ENCODE measurements around the gene SP100.
"Not testable (repeated sequence)": the region's sequence is repeated elsewhere in the genome, so short reads cannot be mapped to it uniquely, and the experiment has no call there.

The SP100 gene

DNA sequence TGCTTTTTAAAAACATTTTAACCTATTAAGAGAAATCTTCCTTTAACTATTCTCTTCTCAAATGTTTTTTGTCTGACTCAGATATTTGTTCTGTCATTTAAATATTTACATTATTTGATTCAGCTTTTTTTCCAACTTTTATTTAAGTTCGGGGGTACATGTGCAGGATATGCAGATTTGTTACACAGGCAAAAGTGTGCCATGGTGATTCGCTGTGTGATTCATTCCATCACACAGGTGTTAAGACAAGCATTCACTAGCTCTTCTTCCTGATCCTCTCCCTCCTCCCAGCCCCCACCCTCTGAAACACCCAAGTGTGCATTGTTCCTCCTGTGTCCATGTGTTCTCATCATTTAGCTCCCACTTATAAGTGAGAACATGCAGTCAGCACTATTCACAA lies 19.4 kb downstream of the SP100 start:
- H3K4me1 Mint-ChIP-seq = peaks cover 67% of the 10 kb centered on the region
- H3K27ac Mint-ChIP-seq = peak overlapping the region; percentile 92
- peaks cover 5% of the 10 kb centered on the region for H3K9me3 Mint-ChIP-seq
- H3K36me3 Mint-ChIP-seq = peaks cover 46% of the 10 kb centered on the region
- H3K4me3 Mint-ChIP-seq = peak overlapping the region; percentile 30
- no peaks in the 10 kb centered on the region for H3K27me3 Mint-ChIP-seq

DNA sequence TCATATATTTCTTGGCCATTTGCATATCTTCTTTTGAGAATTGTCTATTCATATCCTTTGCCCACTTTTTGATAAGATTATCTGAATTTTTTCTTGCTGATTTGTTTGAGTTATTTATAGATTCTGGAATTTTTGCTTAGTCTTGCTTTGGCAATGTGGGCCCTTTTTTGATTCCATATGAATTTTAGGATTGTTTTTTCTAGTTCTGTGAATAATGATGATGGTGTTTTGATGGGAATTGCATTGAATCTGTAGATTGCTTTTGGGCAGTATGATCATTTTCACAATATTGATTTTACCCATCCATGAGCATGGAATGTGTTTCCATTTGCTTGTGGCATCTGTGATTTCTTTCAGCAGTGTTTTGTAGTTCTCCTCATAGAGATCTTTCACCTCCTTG lies 23.1 kb downstream of the SP100 start:
- peak overlapping the region; percentile 91 for H3K4me3 Mint-ChIP-seq
- peak overlapping the region; percentile 98 for H3K27ac Mint-ChIP-seq
- peaks cover 38% of the 10 kb centered on the region for H3K36me3 Mint-ChIP-seq
- H3K4me1 Mint-ChIP-seq = peaks cover 75% of the 10 kb centered on the region
- H3K9me3 Mint-ChIP-seq, H3K27me3 Mint-ChIP-seq: not testable (repeated sequence)

DNA sequence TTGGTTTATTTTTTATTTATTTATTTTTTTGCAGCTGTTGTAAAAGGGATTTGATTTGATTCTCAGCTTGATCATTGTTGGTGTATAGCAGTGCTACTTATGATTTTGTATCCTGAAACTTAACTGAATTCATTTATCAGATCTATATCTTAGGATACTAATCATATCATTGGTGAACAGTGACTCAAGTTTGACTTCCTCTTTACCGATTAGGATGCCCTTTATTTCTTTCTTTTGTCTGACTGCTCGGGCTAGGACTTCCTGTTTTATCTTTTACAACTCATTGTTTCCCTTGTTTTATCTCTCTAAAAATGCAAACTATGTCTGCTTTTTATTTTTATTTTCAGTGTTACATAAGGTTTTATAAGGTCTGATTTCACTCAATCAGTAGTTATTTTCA lies 23.6 kb downstream of the SP100 start:
- Mint-ChIP-seq H3K27me3 (no peaks in the 10 kb centered on the region), H3K4me1 (peaks cover 74% of the 10 kb centered on the region), H3K9me3 (peaks cover 5% of the 10 kb centered on the region), H3K36me3 (peaks cover 37% of the 10 kb centered on the region), H3K27ac (peak overlapping the region; percentile 98), H3K4me3 (peak overlapping the region; percentile 91)

DNA sequence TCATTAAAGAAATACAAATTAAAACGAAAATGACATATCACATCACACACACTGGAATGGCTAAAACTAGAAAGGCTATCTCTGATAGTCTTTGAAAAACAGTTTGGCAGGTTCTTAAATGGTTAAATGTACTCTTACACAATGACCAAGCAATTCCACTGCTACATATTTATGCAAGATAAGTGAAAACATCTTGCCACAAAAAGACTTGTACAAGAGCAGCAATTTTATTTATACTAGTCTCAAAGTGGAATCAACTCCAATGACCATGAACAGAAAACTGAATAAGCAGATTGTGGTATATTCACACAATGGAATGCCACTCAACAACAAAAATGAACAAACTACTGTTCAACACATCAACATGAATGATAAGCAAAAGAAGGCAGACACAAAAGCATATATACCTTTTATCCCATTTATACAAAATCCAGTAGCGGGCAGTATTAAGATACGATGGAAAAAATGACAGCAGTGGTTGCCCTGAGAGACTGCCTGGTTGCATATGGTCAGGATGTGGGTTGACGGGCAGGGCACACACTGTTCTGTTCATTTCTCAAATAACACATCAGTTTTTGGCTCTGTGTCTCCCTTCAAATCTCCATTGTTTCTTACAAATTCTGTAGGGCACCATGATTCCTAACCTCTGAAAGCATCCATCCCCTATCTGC lies 25.4 kb downstream of the SP100 start:
- H3K27ac Mint-ChIP-seq = peak overlapping the region; percentile 92
- peaks cover 3% of the 10 kb centered on the region for H3K9me3 Mint-ChIP-seq
- H3K4me3 Mint-ChIP-seq = peak overlapping the region; percentile 61
- peaks cover 69% of the 10 kb centered on the region for H3K4me1 Mint-ChIP-seq
- H3K36me3 Mint-ChIP-seq = peaks cover 34% of the 10 kb centered on the region
- no peaks in the 10 kb centered on the region for H3K27me3 Mint-ChIP-seq

DNA sequence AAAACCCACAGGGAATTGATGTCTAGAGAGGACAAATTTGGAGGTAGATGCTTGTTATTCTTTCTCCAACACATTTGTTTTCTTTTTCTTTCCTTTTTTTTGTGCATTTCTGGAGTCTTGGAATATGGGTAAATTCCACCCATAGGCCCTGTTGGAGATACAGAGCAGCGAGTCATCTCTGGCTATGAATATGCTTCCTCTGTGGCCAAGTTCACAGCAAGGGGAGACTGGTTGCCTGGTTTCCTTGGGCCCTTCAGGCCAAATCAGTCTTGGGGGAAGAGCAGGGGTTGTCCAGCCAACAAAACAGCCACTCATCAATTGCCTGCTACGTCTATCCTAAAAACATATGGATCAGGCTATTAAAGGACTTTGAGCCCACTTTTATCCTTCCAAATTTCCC lies 27.5 kb downstream of the SP100 start:
- no peaks in the 10 kb centered on the region for H3K27me3 Mint-ChIP-seq
- H3K36me3 Mint-ChIP-seq = peaks cover 44% of the 10 kb centered on the region
- peak overlapping the region; percentile 15 for H3K27ac Mint-ChIP-seq
- no peak overlapping the region for H3K4me3 Mint-ChIP-seq
- no peaks in the 10 kb centered on the region for H3K9me3 Mint-ChIP-seq
- peaks cover 84% of the 10 kb centered on the region for H3K4me1 Mint-ChIP-seq

DNA sequence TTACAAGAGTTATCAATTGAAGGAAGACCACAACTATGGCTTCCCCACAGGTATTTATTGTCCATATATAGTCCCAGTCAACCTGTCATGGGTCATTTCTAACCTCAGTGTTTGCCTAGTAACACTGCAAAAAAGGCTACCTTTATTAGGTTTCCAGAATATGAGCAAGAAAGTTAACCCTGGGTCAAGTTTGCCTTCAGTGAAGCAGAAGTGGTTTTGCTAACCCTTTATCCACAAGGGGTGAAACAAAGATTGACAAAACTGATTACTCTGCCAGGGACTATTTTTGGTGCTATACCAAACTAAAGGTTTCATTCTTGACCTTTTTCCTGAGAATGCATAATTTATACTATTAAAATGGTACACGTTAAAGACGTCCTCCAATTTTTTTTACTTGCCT lies 28.8 kb downstream of the SP100 start:
- Mint-ChIP-seq H3K4me1 (peaks cover 83% of the 10 kb centered on the region), H3K27me3 (no peaks in the 10 kb centered on the region), H3K27ac (no peak overlapping the region), H3K9me3 (no peaks in the 10 kb centered on the region), H3K4me3 (no peak overlapping the region), H3K36me3 (peaks cover 46% of the 10 kb centered on the region)

DNA sequence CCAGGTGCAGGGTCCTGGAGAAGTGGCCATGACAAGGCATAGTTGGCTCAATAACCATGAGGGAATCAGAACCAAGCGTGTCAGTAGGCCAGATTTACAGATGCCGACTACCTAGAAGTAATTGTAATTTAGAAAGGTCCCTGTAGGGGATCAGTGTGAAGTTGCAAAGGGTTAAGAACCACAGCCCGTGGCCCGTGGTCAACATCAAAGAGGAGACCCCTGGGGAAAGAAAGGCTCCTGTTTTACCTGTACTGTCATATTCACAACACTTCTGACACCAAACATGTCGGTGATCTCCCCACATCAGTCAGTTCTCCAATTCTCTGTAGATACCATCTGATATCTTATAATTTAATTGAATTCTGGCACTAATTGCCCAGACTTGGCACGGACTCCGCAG lies 31.0 kb downstream of the SP100 start:
- Mint-ChIP-seq H3K27ac (peak overlapping the region; percentile 90), H3K4me1 (peaks cover 78% of the 10 kb centered on the region), H3K36me3 (peaks cover 52% of the 10 kb centered on the region), H3K27me3 (no peaks in the 10 kb centered on the region), H3K4me3 (no peak overlapping the region), H3K9me3 (no peaks in the 10 kb centered on the region)

DNA sequence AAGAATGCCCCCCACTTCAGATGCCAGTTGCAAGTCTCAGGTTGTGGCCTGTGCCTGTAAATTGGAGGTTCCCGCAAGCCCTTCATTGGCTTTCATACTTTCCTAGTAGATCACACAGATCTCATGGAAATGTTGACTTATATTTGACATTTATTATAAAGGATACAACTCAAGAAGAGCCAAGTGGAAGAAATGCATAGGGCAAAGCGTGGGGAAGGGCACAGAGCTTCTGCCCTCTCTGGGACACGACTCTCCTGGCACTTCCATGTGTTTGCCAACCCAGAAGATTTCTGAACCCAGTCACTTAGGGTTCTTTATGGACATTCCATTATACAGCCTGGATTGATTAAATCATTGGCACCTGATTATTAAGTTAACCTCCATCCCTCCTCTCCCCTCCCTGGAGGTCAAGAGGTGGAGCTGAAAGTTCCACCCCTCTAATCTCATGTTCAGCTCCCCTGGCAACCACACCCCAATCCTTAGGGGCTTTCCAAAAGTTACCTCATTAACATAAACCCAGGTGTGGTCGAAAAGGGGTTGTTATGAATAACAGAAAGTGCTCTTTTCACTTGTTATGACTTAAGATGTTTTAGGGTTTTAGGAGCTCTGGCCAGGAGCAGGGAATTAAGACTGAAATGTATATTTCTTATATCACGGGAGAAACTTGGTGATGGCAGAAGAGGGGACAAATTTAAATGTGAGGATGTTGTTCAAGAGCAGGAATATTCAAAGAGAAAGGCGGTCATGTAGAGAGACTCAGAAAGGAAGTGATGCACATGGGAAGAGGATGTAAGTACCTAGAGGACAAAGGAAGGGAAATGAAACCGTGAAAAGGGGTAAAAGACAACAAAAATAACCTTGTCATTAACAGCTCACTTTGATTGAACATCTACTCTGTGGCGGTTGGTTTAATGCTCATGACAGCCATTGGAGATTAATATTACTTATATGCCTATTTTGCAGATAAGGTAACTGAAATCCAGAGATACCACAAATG lies 31.8 kb downstream of the SP100 start:
- peak overlapping the region; percentile 78 for H3K4me3 Mint-ChIP-seq
- H3K36me3 Mint-ChIP-seq = peaks cover 54% of the 10 kb centered on the region
- H3K4me1 Mint-ChIP-seq = peaks cover 74% of the 10 kb centered on the region
- peak overlapping the region; percentile 93 for H3K27ac Mint-ChIP-seq
- no peaks in the 10 kb centered on the region for H3K9me3 Mint-ChIP-seq
- no peaks in the 10 kb centered on the region for H3K27me3 Mint-ChIP-seq

DNA sequence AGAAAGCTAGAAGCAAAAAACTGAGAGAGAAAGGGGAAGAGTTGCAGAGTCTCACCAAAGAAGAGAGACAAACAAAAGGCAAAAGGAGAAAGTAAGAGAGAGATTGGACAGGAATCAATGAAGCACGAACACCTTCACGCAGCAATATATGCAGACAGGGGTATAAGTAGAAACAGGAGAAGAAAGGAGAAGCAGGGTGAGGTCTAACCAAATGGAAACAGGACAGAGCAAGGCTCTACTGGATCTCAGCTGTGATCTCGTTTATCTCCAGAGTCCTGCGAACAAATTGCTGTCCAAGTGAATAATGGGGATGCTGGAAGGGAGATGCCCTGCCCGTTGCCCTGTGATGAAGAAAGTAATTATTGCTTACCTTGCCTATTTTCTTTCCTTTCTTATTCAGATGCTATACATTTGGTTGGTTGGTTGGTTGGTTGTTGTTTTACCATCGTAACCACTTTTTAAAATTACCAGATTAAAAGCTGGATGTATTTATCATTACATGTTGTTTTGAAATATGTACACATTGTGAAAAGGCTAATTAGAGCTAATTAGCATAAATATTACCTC lies 34.0 kb downstream of the SP100 start:
- no peaks in the 10 kb centered on the region for H3K27me3 Mint-ChIP-seq
- no peak overlapping the region for H3K4me3 Mint-ChIP-seq
- peaks cover 63% of the 10 kb centered on the region for H3K36me3 Mint-ChIP-seq
- no peak overlapping the region for H3K27ac Mint-ChIP-seq
- no peaks in the 10 kb centered on the region for H3K9me3 Mint-ChIP-seq
- H3K4me1 Mint-ChIP-seq = peaks cover 81% of the 10 kb centered on the region

DNA sequence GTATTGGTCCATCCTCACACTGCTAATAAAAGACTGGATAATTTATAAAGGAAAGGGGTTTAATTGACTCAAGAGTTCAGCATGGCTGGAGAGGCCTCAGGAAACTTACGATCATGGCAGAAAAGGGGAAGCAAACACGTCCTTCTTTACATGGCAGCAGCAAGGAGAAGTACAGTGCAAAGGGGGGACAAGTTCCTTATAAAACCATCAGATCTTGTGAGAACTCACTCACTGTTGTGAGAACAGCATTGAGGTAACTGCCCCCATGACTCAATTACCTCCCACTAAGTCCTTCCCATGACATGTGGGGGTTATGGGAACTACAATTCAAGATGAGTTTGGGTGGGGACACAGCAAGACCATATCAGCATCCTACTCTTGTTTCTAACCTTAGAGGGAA lies 37.0 kb downstream of the SP100 start:
- Mint-ChIP-seq H3K4me3 (no peak overlapping the region), H3K27me3 (no peaks in the 10 kb centered on the region), H3K4me1 (peaks cover 84% of the 10 kb centered on the region), H3K27ac (peak overlapping the region; percentile 42), H3K9me3 (peaks cover 8% of the 10 kb centered on the region), H3K36me3 (peaks cover 63% of the 10 kb centered on the region)

DNA sequence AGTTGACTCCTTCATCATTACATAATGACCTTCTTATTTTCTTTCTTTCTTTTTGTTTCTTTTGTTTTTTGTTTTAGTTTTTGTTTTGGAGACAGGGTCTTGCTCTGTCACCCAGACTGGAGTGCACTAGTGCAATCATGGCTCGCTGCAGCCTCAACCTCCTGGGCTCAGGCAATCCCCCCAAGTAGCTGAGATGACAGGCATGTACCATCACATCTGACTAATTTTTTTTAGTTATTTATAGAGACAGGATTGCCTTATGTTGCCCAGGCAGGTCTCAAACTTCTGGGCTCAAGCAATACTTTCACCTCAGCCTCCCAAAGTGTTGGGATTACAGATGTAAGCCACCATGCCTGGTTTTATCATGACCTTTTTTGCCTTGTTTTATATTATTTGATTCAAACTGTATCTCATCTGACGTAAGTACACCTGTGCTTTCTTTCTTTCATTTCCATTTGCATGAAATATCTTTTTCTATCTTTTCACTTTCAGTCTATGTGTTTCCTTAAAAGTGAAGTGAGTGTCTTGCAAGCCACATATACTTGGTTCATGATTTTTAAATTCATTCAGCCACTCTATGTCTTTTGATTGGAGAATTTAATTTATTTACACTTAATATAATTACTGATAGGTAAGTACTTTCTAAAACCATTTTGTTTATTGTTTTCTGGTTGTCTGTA lies 39.1 kb downstream of the SP100 start:
- peak overlapping the region; percentile 52 for H3K27ac Mint-ChIP-seq
- H3K9me3 Mint-ChIP-seq = peaks cover 8% of the 10 kb centered on the region
- H3K4me1 Mint-ChIP-seq = peaks cover 88% of the 10 kb centered on the region
- no peak overlapping the region for H3K4me3 Mint-ChIP-seq
- H3K27me3 Mint-ChIP-seq = no peaks in the 10 kb centered on the region
- H3K36me3 Mint-ChIP-seq = peaks cover 68% of the 10 kb centered on the region

DNA sequence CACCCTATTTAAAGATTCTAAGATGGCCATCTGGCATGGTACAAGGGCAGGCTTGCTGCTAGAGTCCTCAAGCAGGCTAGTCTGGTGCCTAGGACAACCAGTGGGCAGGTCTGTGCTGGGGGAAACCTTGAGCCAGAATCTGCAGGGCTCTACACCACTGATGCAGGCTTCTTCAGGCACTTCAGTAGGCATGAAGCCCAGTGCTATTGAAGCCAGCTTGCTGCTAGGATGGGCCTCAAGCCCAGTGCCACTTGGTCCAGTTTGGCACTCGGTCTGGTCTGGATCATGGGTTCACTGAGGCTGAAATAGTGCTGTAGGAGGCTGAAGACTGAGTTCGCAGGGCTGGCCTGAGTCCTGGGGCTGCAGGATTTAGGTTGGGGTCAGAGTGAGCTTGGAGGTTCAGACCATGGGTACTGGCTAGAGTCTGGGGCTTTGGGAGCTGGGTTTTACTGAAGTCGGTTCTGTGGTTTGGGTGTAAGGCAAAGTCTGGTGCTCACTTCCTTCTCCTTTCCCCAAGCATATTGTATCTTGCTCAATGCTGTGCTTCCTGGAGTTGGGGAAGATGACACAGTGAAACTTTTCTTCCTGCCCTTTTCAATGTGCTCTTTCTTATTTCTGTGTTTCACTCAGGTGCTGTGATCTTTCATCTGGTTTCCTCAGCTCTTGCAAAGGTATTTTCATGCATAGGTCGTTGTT lies 41.2 kb downstream of the SP100 start:
- H3K27ac Mint-ChIP-seq = peak overlapping the region; percentile 82
- H3K27me3 Mint-ChIP-seq = no peaks in the 10 kb centered on the region
- H3K4me1 Mint-ChIP-seq = peaks cover 77% of the 10 kb centered on the region
- H3K9me3 Mint-ChIP-seq = peaks cover 8% of the 10 kb centered on the region
- no peak overlapping the region for H3K4me3 Mint-ChIP-seq
- H3K36me3 Mint-ChIP-seq = peaks cover 64% of the 10 kb centered on the region

DNA sequence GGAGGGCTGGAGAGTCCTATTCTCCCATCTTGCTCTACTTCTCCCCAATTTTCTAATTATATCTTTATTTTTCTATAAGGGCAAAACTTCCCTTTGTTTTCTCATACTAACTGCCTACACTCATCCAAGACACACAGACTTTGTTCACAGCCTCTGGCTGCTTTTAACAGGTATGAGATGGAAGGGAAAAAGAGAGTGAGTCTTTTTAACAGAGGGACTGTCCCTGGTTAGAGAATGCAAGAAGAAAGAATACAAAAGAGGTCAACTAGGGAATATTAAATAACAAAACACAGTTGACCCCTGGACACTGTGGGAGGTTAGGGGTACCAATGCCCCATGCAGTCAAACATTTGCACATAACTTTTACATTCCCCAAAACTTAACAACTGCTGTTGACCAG lies 41.8 kb downstream of the SP100 start:
- Mint-ChIP-seq H3K36me3 (peaks cover 63% of the 10 kb centered on the region), H3K27me3 (no peaks in the 10 kb centered on the region), H3K27ac (peak overlapping the region; percentile 82), H3K9me3 (peaks cover 8% of the 10 kb centered on the region), H3K4me1 (peaks cover 73% of the 10 kb centered on the region), H3K4me3 (no peak overlapping the region)

DNA sequence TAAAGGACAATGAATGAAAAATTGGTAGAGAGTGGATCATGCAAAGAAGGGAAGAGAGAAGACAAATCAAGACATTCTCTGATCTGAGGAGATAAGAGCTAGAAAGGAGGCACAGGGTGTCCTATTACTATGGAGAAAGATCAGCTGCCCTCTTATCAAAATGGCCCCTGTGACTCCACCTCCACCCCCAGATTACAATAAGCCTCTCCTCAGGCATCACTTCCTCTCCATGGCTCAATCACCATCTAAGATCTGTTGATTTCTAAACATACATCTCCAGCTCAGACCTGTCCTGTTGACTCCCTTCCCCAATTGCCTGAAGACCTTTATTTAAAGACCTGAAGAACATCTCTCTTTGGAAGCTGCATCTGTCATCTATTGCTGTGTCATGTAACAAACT lies 43.2 kb downstream of the SP100 start:
- Mint-ChIP-seq H3K27me3 (no peaks in the 10 kb centered on the region), H3K36me3 (peaks cover 58% of the 10 kb centered on the region), H3K4me3 (no peak overlapping the region), H3K9me3 (peaks cover 8% of the 10 kb centered on the region), H3K27ac (peak overlapping the region; percentile 78), H3K4me1 (peaks cover 58% of the 10 kb centered on the region)

DNA sequence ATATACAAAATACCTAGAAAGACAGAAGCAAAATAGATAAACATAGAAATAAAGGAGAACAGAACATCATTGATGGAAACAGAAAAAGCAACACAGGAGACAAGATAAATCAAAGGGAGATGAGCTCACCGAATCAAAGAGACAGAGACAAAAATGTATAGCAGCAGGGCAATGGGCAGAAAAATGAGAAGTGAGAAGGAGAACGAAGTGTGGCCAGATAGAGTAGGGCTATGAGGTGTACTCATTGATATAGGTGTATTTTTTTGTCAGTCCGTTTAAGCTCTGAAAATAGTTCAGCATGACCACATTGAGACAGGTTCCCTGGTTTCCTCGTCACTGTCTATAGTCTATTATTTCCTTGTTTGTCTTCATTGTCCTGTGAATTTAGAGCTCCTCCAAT lies 55.1 kb downstream of the SP100 start:
- H3K27ac Mint-ChIP-seq = peak overlapping the region; percentile 81
- no peaks in the 10 kb centered on the region for H3K27me3 Mint-ChIP-seq
- H3K36me3 Mint-ChIP-seq = peaks cover 50% of the 10 kb centered on the region
- no peaks in the 10 kb centered on the region for H3K9me3 Mint-ChIP-seq
- H3K4me1 Mint-ChIP-seq = peaks cover 52% of the 10 kb centered on the region
- no peak overlapping the region for H3K4me3 Mint-ChIP-seq

All from activated naive CD4-positive, alpha-beta T cell treated with anti-CD3 and anti-CD28 coated beads, Interleukin-2, amount 50 U/mL, for 24 hours (primary cell).